ENCODE data around the gene GPR161.

GPR161 gene

GRCh38 chr1:168084396-168085231 lies 52.1 kb downstream of the GPR161 start:
- no peak overlapping the region for H3K4me3 ChIP-seq (ENCODE audit: control insufficient read depth, low read depth, low read length)
- peak; percentile 88 for TF ChIP-seq CTCF (conservative IDR thresholded peaks at IDR 0.05; ENCODE audit: control insufficient read depth, insufficient read depth, low read depth, low read length)
- peak; percentile 53 for DNase-seq (ENCODE audit: low read depth)

GRCh38 chr1:168083456-168084325 lies 53.0 kb downstream of the GPR161 start:
- H3K4me3 ChIP-seq (ENCODE audit: control insufficient read depth, low read depth, low read length), result no peak overlapping the region
- no peak for DNase-seq (ENCODE audit: low read depth)
- TF ChIP-seq CTCF (conservative IDR thresholded peaks at IDR 0.05; ENCODE audit: control insufficient read depth, insufficient read depth, low read depth, low read length), result no peak

GRCh38 chr1:168082008-168082876 lies 54.5 kb downstream of the GPR161 start:
- peak; percentile 98 for TF ChIP-seq CTCF (conservative IDR thresholded peaks at IDR 0.05; ENCODE audit: control insufficient read depth, insufficient read depth, low read depth, low read length)
- DNase-seq (ENCODE audit: low read depth), result peak; percentile 85
- H3K4me3 ChIP-seq (ENCODE audit: control insufficient read depth, low read depth, low read length), result no peak overlapping the region

GRCh38 chr1:168081373-168082007 lies 55.2 kb downstream of the GPR161 start:
- no peak overlapping the region for H3K4me3 ChIP-seq (ENCODE audit: control insufficient read depth, low read depth, low read length)
- no peak for TF ChIP-seq CTCF (conservative IDR thresholded peaks at IDR 0.05; ENCODE audit: control insufficient read depth, insufficient read depth, low read depth, low read length)
- DNase-seq (ENCODE audit: low read depth), result peak; percentile 97

- DNase-seq (ENCODE audit: low read depth), result peak; percentile 66
- H3K4me3 ChIP-seq (ENCODE audit: control insufficient read depth, low read depth, low read length), result no peak overlapping the region
Observed at GRCh38 chr1:168079761-168080160, 57.0 kb downstream of the GPR161 start.

More at GRCh38 chr1:168079761-168080160, 57.0 kb downstream of the GPR161 start:
- no peak for TF ChIP-seq CTCF (conservative IDR thresholded peaks at IDR 0.05; ENCODE audit: control insufficient read depth, insufficient read depth, low read depth, low read length)

Data from fibroblast of mammary gland (primary cell).